OCI-LY1 (cell line): Measurements from ENCODE around the gene CLSTN2.

Source experiments
- EZH2 ChIP-seq: fragments of 200-600 bp; sonication (generic), shearing (Covaris generic); IDR thresholded peaks from 2 replicates; pipeline ENCODE4 v1.8.0; 2017; ENCODE audit warnings: borderline replicate concordance, mixed run types, mild to moderate bottlenecking, antibody characterized with exemption, low read length, moderate library complexity, mixed read lengths
- TF ChIP-seq, protein P1 (sequence below): fragments of 200-600 bp; sonication (generic), shearing (Covaris generic); IDR thresholded peaks from 2 replicates; pipeline ENCODE4 v1.5.1; 2017; ENCODE audit warnings: mild to moderate bottlenecking, antibody characterized with exemption, low read length, moderate library complexity, mixed read lengths

DNA sequence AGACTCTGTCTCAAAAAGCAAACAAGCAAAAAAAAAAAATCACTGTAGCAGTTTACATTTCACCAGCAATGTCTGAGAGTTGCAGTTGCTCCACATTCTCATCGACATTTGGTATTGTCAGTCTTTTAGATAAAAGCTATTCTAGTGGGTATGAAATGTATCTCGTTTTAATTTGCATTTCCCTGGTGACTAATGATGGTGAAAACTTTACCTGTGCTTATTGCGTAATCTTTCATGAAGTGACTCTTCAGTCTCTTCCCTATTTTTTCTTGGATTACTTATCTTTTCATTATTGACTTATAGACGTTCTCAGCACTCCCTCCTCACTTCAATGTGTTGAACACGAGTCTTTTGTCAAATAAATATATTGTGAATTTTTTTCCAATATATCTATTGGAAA, 37.2 kb upstream of the CLSTN2 start:
- TF ChIP-seq, protein P1, sequence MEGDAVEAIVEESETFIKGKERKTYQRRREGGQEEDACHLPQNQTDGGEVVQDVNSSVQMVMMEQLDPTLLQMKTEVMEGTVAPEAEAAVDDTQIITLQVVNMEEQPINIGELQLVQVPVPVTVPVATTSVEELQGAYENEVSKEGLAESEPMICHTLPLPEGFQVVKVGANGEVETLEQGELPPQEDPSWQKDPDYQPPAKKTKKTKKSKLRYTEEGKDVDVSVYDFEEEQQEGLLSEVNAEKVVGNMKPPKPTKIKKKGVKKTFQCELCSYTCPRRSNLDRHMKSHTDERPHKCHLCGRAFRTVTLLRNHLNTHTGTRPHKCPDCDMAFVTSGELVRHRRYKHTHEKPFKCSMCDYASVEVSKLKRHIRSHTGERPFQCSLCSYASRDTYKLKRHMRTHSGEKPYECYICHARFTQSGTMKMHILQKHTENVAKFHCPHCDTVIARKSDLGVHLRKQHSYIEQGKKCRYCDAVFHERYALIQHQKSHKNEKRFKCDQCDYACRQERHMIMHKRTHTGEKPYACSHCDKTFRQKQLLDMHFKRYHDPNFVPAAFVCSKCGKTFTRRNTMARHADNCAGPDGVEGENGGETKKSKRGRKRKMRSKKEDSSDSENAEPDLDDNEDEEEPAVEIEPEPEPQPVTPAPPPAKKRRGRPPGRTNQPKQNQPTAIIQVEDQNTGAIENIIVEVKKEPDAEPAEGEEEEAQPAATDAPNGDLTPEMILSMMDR = no peak
- TF ChIP-seq EZH2 = no peak
